PC-3 (cell line): ENCODE measurements around the gene FAM181B.

Experiments
- EZH2phosphoT487 ChIP-seq: fragments of 300-600 bp; sonication (generic); IDR thresholded peaks from 2 replicates; pipeline ENCODE4 v1.6.1; 2018; ENCODE audit warnings: mild to moderate bottlenecking, antibody characterized with exemption, low read length, borderline replicate concordance
- TF ChIP-seq, protein P1 (sequence below): fragments of 300-600 bp; sonication (generic); conservative IDR thresholded peaks from 2 replicates; pipeline ENCODE4 v1.5.1; 2017; ENCODE audit warnings: antibody characterized with exemption, low read depth, mild to moderate bottlenecking, low read length

- TF ChIP-seq, protein P1, sequence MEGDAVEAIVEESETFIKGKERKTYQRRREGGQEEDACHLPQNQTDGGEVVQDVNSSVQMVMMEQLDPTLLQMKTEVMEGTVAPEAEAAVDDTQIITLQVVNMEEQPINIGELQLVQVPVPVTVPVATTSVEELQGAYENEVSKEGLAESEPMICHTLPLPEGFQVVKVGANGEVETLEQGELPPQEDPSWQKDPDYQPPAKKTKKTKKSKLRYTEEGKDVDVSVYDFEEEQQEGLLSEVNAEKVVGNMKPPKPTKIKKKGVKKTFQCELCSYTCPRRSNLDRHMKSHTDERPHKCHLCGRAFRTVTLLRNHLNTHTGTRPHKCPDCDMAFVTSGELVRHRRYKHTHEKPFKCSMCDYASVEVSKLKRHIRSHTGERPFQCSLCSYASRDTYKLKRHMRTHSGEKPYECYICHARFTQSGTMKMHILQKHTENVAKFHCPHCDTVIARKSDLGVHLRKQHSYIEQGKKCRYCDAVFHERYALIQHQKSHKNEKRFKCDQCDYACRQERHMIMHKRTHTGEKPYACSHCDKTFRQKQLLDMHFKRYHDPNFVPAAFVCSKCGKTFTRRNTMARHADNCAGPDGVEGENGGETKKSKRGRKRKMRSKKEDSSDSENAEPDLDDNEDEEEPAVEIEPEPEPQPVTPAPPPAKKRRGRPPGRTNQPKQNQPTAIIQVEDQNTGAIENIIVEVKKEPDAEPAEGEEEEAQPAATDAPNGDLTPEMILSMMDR: no peak
- TF ChIP-seq EZH2phosphoT487: no peak
These were observed 20.3 kb upstream of the FAM181B start for GRCh38 chr11:82753921-82754320.
